Activated T-helper 1 cell treated with anti-CD3 and anti-CD28 coated beads, Interleukin-12 subunit alpha, Interleukin-12 subunit beta, Interleukin-2, Interleukin-4 antibody, amounts not matched to agents 30 ng/mL and 10 ng/mL and 1 ng/mL, durations not matched to agents 14 hours and 24 hours and 36 hours (primary cell): Measurements from ENCODE around the gene CDK2AP2. TPM values are rescaled to one million over a fixed set of nuclear protein-coding genes. Genes with fewer than 3 reads are reported as not detected.

Experiments
- DNase-seq: peaks from one replicate; pipeline ENCODE4 v3.0.0; 2021; ENCODE audit warnings: low spot score
- H3K27ac Mint-ChIP-seq: one replicate; pipeline ENCODE4 v1.8.0; 2021; ENCODE audit warnings: mild to moderate bottlenecking, mixed read lengths
- H3K27me3 Mint-ChIP-seq: one replicate; pipeline ENCODE4 v1.8.0; 2022; ENCODE audit warnings: mild to moderate bottlenecking, moderate library complexity, mixed read lengths; ENCODE audit not compliant: insufficient read depth
- H3K36me3 Mint-ChIP-seq: one replicate; pipeline ENCODE4 v1.8.0; 2021; ENCODE audit warnings: low read depth, mixed read lengths
- H3K4me1 Mint-ChIP-seq: one replicate; pipeline ENCODE4 v1.8.0; 2021; ENCODE audit warnings: low read depth, mixed read lengths
- H3K4me3 Mint-ChIP-seq: one replicate; pipeline ENCODE4 v1.8.0; 2021; ENCODE audit warnings: mild to moderate bottlenecking, moderate library complexity, mixed read lengths
- H3K9me3 Mint-ChIP-seq: one replicate; pipeline ENCODE4 v1.8.0; 2021; ENCODE audit warnings: mixed read lengths
- intact Hi-C: fragments of 100-400 bp; cut with micrococcal nuclease; formaldehyde crosslinking; loops from one replicate; pipeline ENCODE4 v1.15.1; 2024
- total RNA-seq: library from RNA; stranded (reverse); gene quantifications from 2 replicates; pipeline ENCODE4 v1.2.3, GENCODE V29; 2022

CDK2AP2 gene
- total RNA-seq, 1 donor from 2014 or later: 107 TPM

DNA sequence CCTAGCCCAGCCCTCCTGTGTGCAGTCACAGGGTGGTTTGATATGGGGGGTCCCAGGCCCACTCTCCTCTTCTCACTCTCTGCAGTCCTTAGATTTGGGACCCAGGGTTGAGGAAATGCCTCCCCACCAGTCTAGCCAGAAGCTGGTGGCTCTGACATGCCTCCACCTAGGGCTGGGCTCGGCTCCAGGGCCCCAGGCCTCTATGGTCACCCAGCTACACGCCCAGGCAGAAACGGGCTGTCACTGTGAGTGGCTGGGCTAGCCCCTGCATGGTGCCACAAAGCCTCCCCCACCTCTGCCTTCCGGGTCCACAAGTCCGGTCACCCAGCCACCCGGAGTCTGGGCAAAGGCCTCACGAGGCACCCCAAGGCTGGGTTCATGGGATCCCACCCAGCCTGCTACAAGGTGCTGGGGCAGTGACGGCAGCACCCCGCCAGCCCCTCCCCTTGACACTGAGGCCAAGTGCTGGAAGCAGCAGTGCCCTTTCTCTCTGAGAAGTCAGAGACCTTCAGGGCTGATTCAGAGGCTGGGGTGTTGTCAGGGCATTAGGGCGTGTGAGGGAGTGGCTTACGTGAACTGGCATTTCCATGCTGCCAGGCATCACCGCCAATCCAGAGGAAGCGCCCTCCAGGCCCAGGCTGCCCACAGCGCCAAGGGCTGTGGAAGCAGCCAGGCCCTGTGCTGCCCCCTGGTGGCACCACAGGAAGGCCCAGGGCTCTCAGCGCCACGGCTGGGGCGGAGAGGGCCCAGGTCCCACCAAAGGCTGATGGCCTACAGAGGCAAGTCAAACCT, 2.2 kb downstream of the CDK2AP2 start:
- peak overlapping the region; percentile 92 for H3K4me3 Mint-ChIP-seq
- peak; percentile 81 for DNase-seq
- intact Hi-C loops: loop anchor here (1.0 to 5.0 kb wide), 9 partner anchors 18 to 299 kb away; partner anchors contain the start of genes ANKRD13D and GRK2
- H3K36me3 Mint-ChIP-seq: peaks cover 20% of the 10 kb centered on the region
- peaks cover 52% of the 10 kb centered on the region for H3K4me1 Mint-ChIP-seq
- H3K27me3 Mint-ChIP-seq: no peaks in the 10 kb centered on the region
- H3K27ac Mint-ChIP-seq: peak overlapping the region; percentile 96
- no peaks in the 10 kb centered on the region for H3K9me3 Mint-ChIP-seq

- Mint-ChIP-seq H3K36me3 (peaks cover 27% of the 10 kb centered on the region), H3K4me1 (peaks cover 54% of the 10 kb centered on the region), H3K4me3 (peak within 1 kb of the TSS; percentile 92), H3K27ac (peak within 1 kb of the TSS; percentile 96), H3K9me3 (no peaks in the 10 kb centered on the region), H3K27me3 (no peaks in the 10 kb centered on the region)
- peak; percentile 76 for DNase-seq
- intact Hi-C loops: loop anchor here (5.0 kb wide), 2 partner anchors 218 to 238 kb away; partner anchors contain the start of genes ANKRD13D and GRK2
These were observed 2.9 kb downstream of the CDK2AP2 start, which contains the start of gene PITPNM1 for GRCh38 chr11:67504950-67505581. Gene PITPNM1, minus strand, starts transcription at chr11:67505363. Its CDS starts 1,183 bp downstream, at chr11:67504180.

DNA sequence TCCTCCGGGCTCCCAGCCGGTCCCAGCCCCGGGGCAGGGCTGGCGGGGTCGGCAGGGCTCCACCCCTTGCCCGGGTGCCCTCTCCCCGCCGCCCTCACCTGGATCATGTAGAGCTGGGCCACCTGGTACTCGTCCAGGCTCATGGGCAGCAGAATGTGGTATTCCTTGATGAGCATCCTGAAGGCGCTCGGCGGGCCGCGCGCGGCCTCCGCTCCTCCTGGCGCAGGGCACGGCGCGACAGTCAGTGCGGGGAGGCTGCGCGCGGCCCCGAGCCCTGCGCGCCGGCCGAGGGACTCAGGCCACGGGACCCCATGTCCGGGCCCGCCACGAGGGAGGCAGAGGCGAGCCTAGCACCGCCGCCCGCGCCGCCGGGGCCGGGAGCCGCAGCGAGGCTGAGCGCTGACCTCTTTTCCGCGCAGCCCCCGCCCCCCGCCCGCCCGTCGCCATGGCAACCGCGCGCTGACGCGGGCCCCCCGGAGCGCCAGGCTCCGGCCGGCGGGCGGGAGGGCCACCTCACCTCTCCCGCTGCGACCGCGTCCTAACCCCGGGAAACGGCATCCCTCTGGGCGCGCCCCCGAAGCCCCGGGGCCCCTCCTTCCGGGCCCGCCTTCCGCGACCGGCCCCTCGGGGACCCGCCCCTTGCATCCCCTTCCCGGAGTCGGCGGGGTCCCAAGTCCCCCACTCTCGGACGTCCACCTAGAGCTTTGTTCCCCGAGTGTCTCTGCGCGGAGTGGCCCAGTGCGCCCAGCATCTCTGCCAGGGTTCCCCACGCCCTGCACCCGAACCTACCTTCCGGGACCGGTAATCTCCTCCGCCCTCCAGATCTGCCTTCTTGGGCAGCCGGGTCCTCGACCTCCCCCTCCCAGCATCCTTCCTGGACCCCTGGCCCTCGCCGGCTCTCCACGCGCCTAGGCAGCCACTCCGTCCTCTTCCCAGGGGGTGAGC, 3.7 kb downstream of the CDK2AP2 start:
- Mint-ChIP-seq H3K4me1 (peaks cover 49% of the 10 kb centered on the region), H3K9me3 (no peaks in the 10 kb centered on the region), H3K27me3 (no peaks in the 10 kb centered on the region), H3K27ac (peak overlapping the region; percentile 81), H3K36me3 (peaks cover 30% of the 10 kb centered on the region), H3K4me3 (peak overlapping the region; percentile 92)
- intact Hi-C loops: no loop called here
- DNase-seq: peak; percentile 34

DNA sequence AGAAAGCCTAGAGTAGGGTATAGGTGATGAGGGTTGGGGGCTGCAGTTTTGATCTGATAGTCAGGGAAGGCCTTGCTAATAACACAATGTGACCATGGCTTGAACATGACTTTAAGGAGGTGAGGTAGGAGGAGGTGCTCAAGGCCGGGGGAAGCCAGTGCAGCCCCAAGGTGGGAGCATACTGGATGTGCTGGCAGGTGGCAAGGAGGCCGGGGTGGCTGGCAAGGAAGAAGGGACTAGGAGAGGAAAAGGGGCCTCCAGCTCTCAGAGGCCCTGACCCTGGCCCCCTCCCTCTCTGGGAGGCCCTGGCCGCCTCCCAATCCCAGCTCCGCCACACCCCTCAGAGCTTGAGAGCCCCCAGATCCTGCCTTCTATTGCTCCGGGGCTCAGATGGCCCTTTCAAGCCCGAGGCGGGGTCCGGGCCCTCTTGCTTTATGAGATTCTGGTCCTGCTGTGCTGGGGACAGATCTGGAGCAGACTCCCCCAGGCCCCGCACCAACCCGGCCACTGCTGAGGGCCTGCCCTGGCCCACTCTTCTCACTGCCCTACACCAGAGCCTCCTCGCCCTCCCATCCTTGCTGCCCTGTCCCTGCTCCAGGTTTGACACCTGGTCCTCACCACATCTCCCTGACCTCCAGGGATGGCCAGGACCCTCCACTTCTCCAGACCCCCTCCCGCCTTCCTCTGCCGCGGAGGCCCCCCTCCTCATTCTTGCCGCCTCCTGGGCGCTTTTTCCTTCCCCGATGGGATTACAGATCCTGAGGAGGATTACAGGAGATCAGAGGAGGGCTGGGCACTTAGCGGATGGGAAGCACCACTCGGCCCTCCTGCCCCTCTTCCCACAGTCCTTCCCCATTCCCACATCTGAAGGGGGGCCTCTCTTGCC, 4.6 kb downstream of the CDK2AP2 start:
- intact Hi-C loops: no loop called here
- Mint-ChIP-seq H3K27me3 (no peaks in the 10 kb centered on the region), H3K4me3 (peak overlapping the region; percentile 88), H3K27ac (peak overlapping the region; percentile 78), H3K4me1 (peaks cover 41% of the 10 kb centered on the region), H3K36me3 (peaks cover 36% of the 10 kb centered on the region), H3K9me3 (no peaks in the 10 kb centered on the region)
- no peak for DNase-seq

DNA sequence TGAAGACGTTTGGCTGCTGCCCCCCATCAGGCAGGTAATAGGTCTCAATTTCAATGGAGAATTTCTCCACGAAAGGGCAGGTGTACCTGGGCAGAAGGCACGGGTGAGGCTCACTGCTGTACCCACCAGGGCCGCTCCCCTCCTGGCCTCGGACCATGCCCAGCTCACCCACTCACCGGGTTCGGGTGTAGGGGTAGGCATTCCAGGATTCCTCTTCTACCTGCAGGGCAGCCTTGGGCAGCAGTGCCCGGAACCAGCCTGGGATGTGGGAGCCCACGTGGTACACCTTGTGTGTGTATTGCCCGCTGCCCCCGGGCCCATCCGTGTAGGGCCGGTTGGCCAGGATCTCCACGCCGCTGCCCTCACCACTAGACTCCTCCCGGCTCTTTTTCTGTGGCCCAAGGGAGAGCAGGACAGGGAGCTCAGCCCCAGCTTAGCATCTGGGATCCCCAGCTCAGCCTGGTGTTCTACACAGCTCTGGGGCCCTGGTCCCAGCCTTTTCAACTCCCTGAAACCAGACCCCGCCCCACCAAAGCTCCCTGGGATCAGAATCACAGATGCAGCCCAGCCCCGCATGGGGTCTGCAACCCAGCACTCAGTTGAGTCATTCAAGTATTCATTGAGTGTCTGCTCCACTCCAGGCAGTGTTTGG, 5.5 kb downstream of the CDK2AP2 start:
- Mint-ChIP-seq H3K4me3 (peak overlapping the region; percentile 88), H3K4me1 (peaks cover 41% of the 10 kb centered on the region), H3K36me3 (peaks cover 35% of the 10 kb centered on the region), H3K27ac (peak overlapping the region; percentile 78), H3K9me3 (no peaks in the 10 kb centered on the region), H3K27me3 (no peaks in the 10 kb centered on the region)
- intact Hi-C loops: no loop called here
- DNase-seq: no peak

DNA sequence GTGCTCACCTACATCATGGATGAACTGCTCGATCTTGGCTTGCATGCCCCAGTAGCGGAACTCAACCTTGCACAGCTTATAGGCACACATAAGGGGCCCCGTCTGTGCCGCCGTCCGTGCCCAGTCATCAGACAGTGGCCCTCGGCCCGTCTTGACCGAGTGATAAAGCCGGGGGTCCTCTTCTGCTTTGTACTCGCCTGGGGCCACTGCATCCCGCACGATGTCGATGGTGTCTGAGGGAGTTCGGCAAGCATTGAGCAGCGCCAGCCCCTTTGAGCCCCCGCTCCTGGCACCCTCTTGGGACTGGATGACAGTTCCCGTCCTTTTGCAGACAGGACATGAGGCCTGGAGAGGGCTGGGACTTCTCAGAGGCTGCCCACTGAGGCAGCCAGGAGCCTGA, 6.1 kb downstream of the CDK2AP2 start:
- H3K9me3 Mint-ChIP-seq: no peaks in the 10 kb centered on the region
- peaks cover 34% of the 10 kb centered on the region for H3K36me3 Mint-ChIP-seq

DNA sequence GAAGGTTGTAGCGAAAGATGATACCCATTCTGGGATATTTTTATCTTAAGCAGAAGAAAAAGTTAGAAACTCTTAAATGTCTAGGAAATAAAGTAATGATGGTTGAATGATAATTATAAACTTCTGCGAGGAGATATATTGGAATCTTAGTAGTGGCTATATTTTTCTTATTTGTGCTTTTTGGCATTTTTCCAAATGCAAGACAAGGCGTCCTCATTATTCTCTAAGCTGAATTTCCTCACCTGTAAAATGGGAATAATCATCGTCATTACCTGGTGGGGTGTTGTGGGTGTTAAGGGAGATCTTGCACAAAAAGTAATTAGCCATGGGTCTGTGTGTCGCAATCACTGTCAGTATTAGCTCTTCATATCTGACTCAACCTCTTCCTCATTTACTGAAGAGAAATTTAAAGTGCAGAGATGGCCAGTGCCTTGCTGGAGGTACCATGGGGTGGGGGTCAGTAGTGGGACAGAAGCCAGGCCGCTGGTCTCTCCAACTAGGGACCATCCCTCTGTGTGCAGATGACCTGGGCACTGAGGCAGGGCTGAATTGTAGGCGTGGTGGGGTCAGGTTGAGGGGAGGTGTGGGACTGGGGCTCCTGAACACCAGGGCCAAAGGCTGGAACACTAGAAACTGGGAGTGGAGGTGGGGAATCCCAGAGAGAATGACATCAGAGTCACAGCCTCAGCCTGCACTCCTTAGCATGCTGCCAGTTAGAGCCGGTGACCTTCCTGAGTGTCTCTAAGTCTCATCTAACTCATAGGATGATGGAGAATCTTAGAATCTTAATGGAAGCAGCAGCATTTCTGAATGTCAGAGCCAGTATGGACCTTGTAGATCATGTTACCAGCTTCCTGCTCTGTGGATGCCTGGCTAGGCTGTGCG, 6.9 kb downstream of the CDK2AP2 start:
- Mint-ChIP-seq H3K27ac (peak overlapping the region; percentile 6), H3K9me3 (no peaks in the 10 kb centered on the region), H3K27me3 (no peaks in the 10 kb centered on the region), H3K36me3 (peaks cover 33% of the 10 kb centered on the region), H3K4me3 (peak overlapping the region; percentile 4), H3K4me1 (peaks cover 29% of the 10 kb centered on the region)
- intact Hi-C loops: no loop called here
- no peak for DNase-seq

More for the DNA sequence above, 6.1 kb downstream of the CDK2AP2 start:
- H3K27me3 Mint-ChIP-seq: no peaks in the 10 kb centered on the region
- no peak overlapping the region for H3K27ac Mint-ChIP-seq
- no peak for DNase-seq
- intact Hi-C loops: no loop called here
- H3K4me3 Mint-ChIP-seq: no peak overlapping the region
- H3K4me1 Mint-ChIP-seq: peaks cover 37% of the 10 kb centered on the region

DNA sequence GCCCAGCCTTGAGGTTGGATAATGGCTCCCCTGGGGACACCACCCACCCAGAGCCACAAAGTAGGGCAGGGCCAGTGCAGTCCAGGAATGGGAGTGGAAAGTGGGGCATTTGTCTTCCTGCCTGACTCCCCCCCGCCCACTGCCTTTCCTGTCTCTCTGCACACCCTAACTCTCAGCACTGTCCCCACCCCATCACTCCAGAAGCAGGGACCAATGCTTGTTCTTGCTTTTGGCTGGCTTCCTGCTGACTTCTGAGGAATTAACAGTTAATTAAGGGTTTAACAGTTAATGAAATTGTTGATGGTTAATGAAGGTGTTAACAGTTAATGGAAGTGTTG, 7.5 kb downstream of the CDK2AP2 start:
- H3K27me3 Mint-ChIP-seq: no peaks in the 10 kb centered on the region
- no peak overlapping the region for H3K4me3 Mint-ChIP-seq
- DNase-seq: no peak
- no peaks in the 10 kb centered on the region for H3K9me3 Mint-ChIP-seq
- intact Hi-C loops: no loop called here
- peaks cover 39% of the 10 kb centered on the region for H3K36me3 Mint-ChIP-seq
- peaks cover 24% of the 10 kb centered on the region for H3K4me1 Mint-ChIP-seq
- H3K27ac Mint-ChIP-seq: peak overlapping the region; percentile 55

- H3K4me3 Mint-ChIP-seq: no peak overlapping the region
- intact Hi-C loops: no loop called here
- peaks cover 23% of the 10 kb centered on the region for H3K4me1 Mint-ChIP-seq
- DNase-seq: no peak
- H3K36me3 Mint-ChIP-seq: peaks cover 39% of the 10 kb centered on the region
- H3K27ac Mint-ChIP-seq: no peak overlapping the region
- H3K27me3 Mint-ChIP-seq: no peaks in the 10 kb centered on the region
- H3K9me3 Mint-ChIP-seq: no peaks in the 10 kb centered on the region
These were observed 8.0 kb downstream of the CDK2AP2 start for GRCh38 chr11:67499808-67500483.

GRCh38 chr11:67498544-67498972, 9.4 kb downstream of the CDK2AP2 start:
- DNase-seq: no peak
- H3K4me1 Mint-ChIP-seq: peaks cover 23% of the 10 kb centered on the region
- no peaks in the 10 kb centered on the region for H3K27me3 Mint-ChIP-seq
- no peaks in the 10 kb centered on the region for H3K9me3 Mint-ChIP-seq
- intact Hi-C loops: no loop called here
- no peak overlapping the region for H3K4me3 Mint-ChIP-seq
- peaks cover 39% of the 10 kb centered on the region for H3K36me3 Mint-ChIP-seq
- H3K27ac Mint-ChIP-seq: no peak overlapping the region
